HCT116 (cell line): ENCODE measurements around the gene SRSF7. TPM values are rescaled to one million over a fixed set of nuclear protein-coding genes. Genes with fewer than 3 reads are reported as not detected.
"Not testable (repeated sequence)": the region's sequence is repeated elsewhere in the genome, so short reads cannot be mapped to it uniquely, and the experiment has no call there.

Experiments used
- ATAC-seq: fragments of 200-7000 bp; cut with Tn5 transposase; 2 replicates; pipeline ENCODE4 v1.9.1; 2020; ENCODE audit warnings: mild to moderate bottlenecking, moderate library complexity
- BruUV-seq: library from RNA; stranded (reverse); fragments of 400-500 nt; replicated peaks from 2 replicates; lab custom pipeline; 2021; lab: Mats Ljungman, UMichigan
- CTCF ChIA-PET: fragments of 300-600 bp; sonication (Branson Sonifier 250); formaldehyde crosslinking; loops from one replicate; lab custom pipeline; 2021; ENCODE audit warnings: antibody characterized with exemption; lab: Charles Lee
- POLR2A ChIA-PET: fragments of 300-600, 350-600 bp; sonication (Branson Sonifier 250); formaldehyde crosslinking; loops from one replicate; lab custom pipeline; 2021; ENCODE audit warnings: antibody characterized with exemption; lab: Charles Lee
- RAD21 ChIA-PET, 2 experiments: fragments of 300-600 bp; sonication (Branson Sonifier 250); formaldehyde crosslinking; loops; one replicate each; lab custom pipeline; 2023; ENCODE audit warnings: low total read pairs in 2 of 2; ENCODE audit not compliant: uncharacterized antibody in 2 of 2, unreplicated experiment in 2 of 2, low non-redundant PET in 1 of 2; lab: Charles Lee
- DNase-seq: peaks from one replicate; pipeline ENCODE4 v3.0.0-alpha.2; 2010; ENCODE audit warnings: low read depth, low spot score
- H2AFZ ChIP-seq: fragments of 200-600 bp; shearing (Covaris generic), sonication (generic); 2 replicates; pipeline ENCODE4 v1.6.1; 2017; ENCODE audit warnings: low read depth, mixed run types, mixed read lengths, antibody characterized with exemption, low read length; ENCODE audit not compliant: poor library complexity, severe bottlenecking
- H3K27ac ChIP-seq: 2 replicates; pipeline ENCODE4 v1.5.1; 2012; ENCODE audit warnings: low read depth, low read length
- H3K27me3 ChIP-seq: fragments of 200-600 bp; sonication (generic); 2 replicates; pipeline ENCODE4 v1.6.1; 2016; ENCODE audit warnings: mixed run types, low read length, mixed read lengths; ENCODE audit not compliant: insufficient read depth
- H3K36me3 ChIP-seq, 2 experiments: fragments of 200-500 bp in 1 of 2; fragments of 200-600 bp in 1 of 2; sonication (Bioruptor generic) in 1 of 2; sonication (generic) in 1 of 2; 2 replicates each; pipeline versions ENCODE4 v1.5.1 to v1.6.1; 2014 to 2016; ENCODE audit warnings: low read length in 2 of 2, inconsistent platforms in 1 of 2, mixed read lengths in 1 of 2, mixed run types in 1 of 2; ENCODE audit not compliant: insufficient read depth in 2 of 2, control insufficient read depth in 1 of 2
- H3K4me1 ChIP-seq, 2 experiments: fragments of 200-600 bp in 1 of 2; sonication (generic) in 1 of 2; 2 replicates each; pipeline versions ENCODE4 v1.5.1 to v1.6.1; 2012 to 2017; ENCODE audit warnings: low read length in 2 of 2, inconsistent platforms in 1 of 2, mild to moderate bottlenecking in 1 of 2, mixed read lengths in 1 of 2, mixed run types in 1 of 2, moderate library complexity in 1 of 2; ENCODE audit not compliant: insufficient read depth in 2 of 2, control insufficient read depth in 1 of 2
- H3K4me2 ChIP-seq: fragments of 200-600 bp; sonication (generic); 2 replicates; pipeline ENCODE4 v1.6.1; 2017; ENCODE audit warnings: mixed run types, low read length, mixed read lengths
- H3K4me3 ChIP-seq, 2 experiments: fragments of 200-600 bp in 1 of 2; sonication (generic) in 1 of 2; replicated peaks in 1 of 2; 2 replicates each; pipeline ENCODE4 v1.5.1; 2011 to 2016; ENCODE audit warnings: low read length in 2 of 2, control low read depth in 1 of 2, low read depth in 1 of 2, mild to moderate bottlenecking in 1 of 2, mixed read lengths in 1 of 2, mixed run types in 1 of 2
- H3K79me2 ChIP-seq: fragments of 200-600 bp; sonication (generic); 2 replicates; pipeline ENCODE4 v1.6.1; 2017; ENCODE audit warnings: mild to moderate bottlenecking, mixed run types, low read length, moderate library complexity, mixed read lengths; ENCODE audit not compliant: insufficient read depth
- H3K9ac ChIP-seq: fragments of 200-600 bp; sonication (generic); 2 replicates; pipeline ENCODE4 v1.6.1; 2016; ENCODE audit warnings: low read length, mixed read lengths
- H3K9me2 ChIP-seq: fragments of 200-600 bp; sonication (generic), shearing (Covaris generic); 2 replicates; pipeline ENCODE4 v1.6.1; 2017; ENCODE audit warnings: mixed run types, mild to moderate bottlenecking, moderate library complexity; ENCODE audit not compliant: insufficient read depth
- H3K9me3 ChIP-seq, 2 experiments: fragments of 200-500 bp in 1 of 2; fragments of 200-600 bp in 1 of 2; sonication (Bioruptor generic) in 1 of 2; sonication (generic) in 1 of 2; 2 replicates each; pipeline ENCODE4 v1.6.1; 2014 to 2017; ENCODE audit warnings: low read length in 2 of 2, mixed read lengths in 2 of 2, inconsistent platforms in 1 of 2, low read depth in 1 of 2, mild to moderate bottlenecking in 1 of 2, mixed run types in 1 of 2, moderate library complexity in 1 of 2; ENCODE audit not compliant: control insufficient read depth in 1 of 2, insufficient read depth in 1 of 2
- H4K20me1 ChIP-seq: fragments of 200-600 bp; sonication (generic), shearing (Covaris generic); 2 replicates; pipeline ENCODE4 v1.6.1; 2017; ENCODE audit warnings: mixed run types, mild to moderate bottlenecking, moderate library complexity; ENCODE audit not compliant: insufficient read depth
- CBX3 ChIP-seq: IDR thresholded peaks from 2 replicates; pipeline ENCODE4 v1.6.1; 2012; ENCODE audit warnings: low read depth
- EGR1 ChIP-seq: IDR thresholded peaks from 2 replicates; pipeline ENCODE4 v1.6.1; 2012; ENCODE audit warnings: low read depth
- POLR2A ChIP-seq: IDR thresholded peaks from 2 replicates; pipeline ENCODE4 v1.7.0; 2011; ENCODE audit warnings: borderline replicate concordance; ENCODE audit not compliant: insufficient read depth, insufficient read length; ENCODE audit errors: extremely low read depth
- RAD21 ChIP-seq: IDR thresholded peaks from 2 replicates; pipeline ENCODE4 v1.6.1; 2012; ENCODE audit warnings: low read depth, mild to moderate bottlenecking
- REST ChIP-seq: IDR thresholded peaks from 2 replicates; pipeline ENCODE4 v1.6.1; 2012; ENCODE audit warnings: low read depth
- SIN3A ChIP-seq: IDR thresholded peaks from 2 replicates; pipeline ENCODE4 v1.6.1; 2012; ENCODE audit warnings: low read depth
- SRF ChIP-seq: IDR thresholded peaks from 2 replicates; pipeline ENCODE4 v1.6.1; 2012; ENCODE audit warnings: low read depth
- TCF7L2 ChIP-seq: IDR thresholded peaks from 2 replicates; pipeline ENCODE4 v1.7.0; 2011; ENCODE audit warnings: borderline replicate concordance, inconsistent platforms; ENCODE audit not compliant: insufficient read depth, insufficient read length; ENCODE audit errors: extremely low read depth
- ZFX ChIP-seq: fragments of 450-650 bp; IDR thresholded peaks from 2 replicates; pipeline ENCODE4 v1.6.1; 2017
- intact Hi-C: fragments of 100-400 bp; cut with micrococcal nuclease; formaldehyde crosslinking; loops from 2 replicates; pipeline ENCODE4 v1.10.0; 2022
- total RNA-seq: library from RNA; stranded (reverse); gene quantifications from one replicate; pipeline ENCODE4 v1.2.1, GENCODE V29; 2021; ENCODE audit not compliant: unreplicated experiment
- TF ChIP-seq, protein P1 (sequence below): IDR thresholded peaks from 2 replicates; pipeline ENCODE4 v1.6.1; 2011; ENCODE audit warnings: mild to moderate bottlenecking, low read length, moderate library complexity; ENCODE audit not compliant: insufficient replicate concordance; ENCODE audit errors: extremely low read depth

SRSF7 gene
- total RNA-seq, 1 experiment from 2014 or later = 215 TPM

DNA sequence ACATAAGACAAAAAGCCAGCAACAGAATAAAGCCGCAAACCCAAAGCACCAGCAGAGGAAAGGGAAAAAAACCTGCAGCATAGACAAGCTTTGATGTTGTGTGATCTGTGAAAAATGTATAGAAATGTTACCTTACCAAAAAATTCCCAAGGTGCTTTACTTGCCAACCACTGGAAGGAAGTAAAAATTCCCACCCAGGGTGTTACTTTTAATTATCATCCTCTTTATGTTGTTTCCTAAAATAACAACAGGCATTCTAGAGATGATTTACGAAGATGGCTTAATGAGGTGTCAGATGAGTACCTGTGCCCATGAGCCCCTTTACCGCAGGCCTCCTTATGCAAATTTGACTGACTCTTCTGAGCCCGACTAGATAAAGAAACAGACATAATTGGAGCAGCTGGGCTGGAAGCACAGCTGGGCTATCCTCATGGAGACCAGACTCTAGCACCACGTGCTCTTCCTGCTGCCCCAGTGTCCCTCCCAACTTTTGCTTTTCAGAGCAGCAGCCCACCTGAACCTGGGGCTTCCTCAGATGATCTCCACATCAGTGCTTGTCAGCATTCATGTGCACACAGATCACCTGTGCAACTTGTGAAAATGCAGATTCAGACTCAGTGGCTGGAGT is 41.5 kb downstream of the SRSF7 start (continued):
- TF ChIP-seq REST = no peak
- TF ChIP-seq, protein P1, sequence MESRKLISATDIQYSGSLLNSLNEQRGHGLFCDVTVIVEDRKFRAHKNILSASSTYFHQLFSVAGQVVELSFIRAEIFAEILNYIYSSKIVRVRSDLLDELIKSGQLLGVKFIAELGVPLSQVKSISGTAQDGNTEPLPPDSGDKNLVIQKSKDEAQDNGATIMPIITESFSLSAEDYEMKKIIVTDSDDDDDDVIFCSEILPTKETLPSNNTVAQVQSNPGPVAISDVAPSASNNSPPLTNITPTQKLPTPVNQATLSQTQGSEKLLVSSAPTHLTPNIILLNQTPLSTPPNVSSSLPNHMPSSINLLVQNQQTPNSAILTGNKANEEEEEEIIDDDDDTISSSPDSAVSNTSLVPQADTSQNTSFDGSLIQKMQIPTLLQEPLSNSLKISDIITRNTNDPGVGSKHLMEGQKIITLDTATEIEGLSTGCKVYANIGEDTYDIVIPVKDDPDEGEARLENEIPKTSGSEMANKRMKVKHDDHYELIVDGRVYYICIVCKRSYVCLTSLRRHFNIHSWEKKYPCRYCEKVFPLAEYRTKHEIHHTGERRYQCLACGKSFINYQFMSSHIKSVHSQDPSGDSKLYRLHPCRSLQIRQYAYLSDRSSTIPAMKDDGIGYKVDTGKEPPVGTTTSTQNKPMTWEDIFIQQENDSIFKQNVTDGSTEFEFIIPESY = no peak
- TF ChIP-seq CBX3 = no peak
- no peak for TF ChIP-seq SRF
- no peak for TF ChIP-seq POLR2A
- TF ChIP-seq SIN3A = no peak
- TF ChIP-seq EGR1 = no peak

DNA sequence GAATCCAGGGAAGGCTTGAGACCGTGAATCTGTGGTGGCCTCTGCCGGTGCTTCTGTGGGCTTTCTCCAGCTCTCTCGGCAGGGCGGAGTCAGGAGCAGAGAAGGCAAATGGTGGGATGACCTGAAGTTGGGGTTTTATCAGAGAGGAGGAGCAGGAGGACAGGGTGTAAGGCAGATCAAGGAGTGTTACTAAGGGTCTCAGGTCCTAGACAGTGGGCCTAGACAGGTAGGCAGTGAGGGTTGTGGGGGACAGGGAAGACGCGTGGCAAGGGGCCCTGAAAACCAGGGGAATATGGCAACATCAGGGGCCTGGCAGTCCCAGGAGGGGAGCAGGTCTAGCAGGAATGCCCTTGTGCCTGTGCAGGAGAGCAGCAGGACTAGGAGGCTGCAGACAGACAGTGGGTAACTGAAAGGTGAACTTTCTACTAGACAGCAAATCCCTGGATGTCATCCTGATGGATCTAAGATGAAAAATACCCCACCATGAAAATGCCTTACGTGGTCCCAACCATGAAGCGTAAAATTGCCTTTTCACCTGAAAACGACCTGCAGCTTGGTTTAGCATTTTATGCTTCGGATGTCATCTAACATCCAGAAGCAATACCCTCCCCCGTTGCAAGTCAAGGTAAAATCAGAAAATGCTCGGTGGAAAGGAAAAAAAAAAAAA is 42.1 kb downstream of the SRSF7 start:
- H3K9ac ChIP-seq = no peak overlapping the region
- no peak overlapping the region for H3K27ac ChIP-seq
- intact Hi-C loops = no loop called here
- ATAC-seq (no peak), DNase-seq (no peak)
- H3K27me3 ChIP-seq = no peaks in the 10 kb centered on the region
- no peak overlapping the region for H2AFZ ChIP-seq
- no peak for TF ChIP-seq ZFX
- TF ChIP-seq TCF7L2 = no peak
- no peak for TF ChIP-seq RAD21
- no TSS peak for BruUV-seq
- H3K79me2 ChIP-seq = no peaks in the 10 kb centered on the region
- H3K4me3 ChIP-seq = no peak overlapping the region
- H3K36me3 ChIP-seq = no peaks in the 10 kb centered on the region
- H4K20me1 ChIP-seq = no peaks in the 10 kb centered on the region
- H3K4me1 ChIP-seq = no peaks in the 10 kb centered on the region; a peak in 1 of 4 replicates
- POLR2A ChIA-PET = interaction anchor here (0.9 kb wide), 1 partner anchor 42 kb away, joined by 3 read pairs; the partner anchor contains the start of gene SRSF7
- no peak overlapping the region for H3K4me2 ChIP-seq
- H3K9me3 ChIP-seq = no peaks in the 10 kb centered on the region
- RAD21 ChIA-PET = no interaction called here
- CTCF ChIA-PET = no interaction called here
- H3K9me2 ChIP-seq = no peaks in the 10 kb centered on the region

GRCh38 chr2:38708491-38708890 is 42.7 kb downstream of the SRSF7 start:
- POLR2A ChIA-PET = interaction anchor here (0.9 kb wide), 1 partner anchor 43 kb away, joined by 3 read pairs; the partner anchor contains the start of gene SRSF7
- not testable (repeated sequence) for H3K4me1 ChIP-seq

More at GRCh38 chr2:38708491-38708890, 42.7 kb downstream of the SRSF7 start:
- H3K4me2 ChIP-seq, H3K27ac ChIP-seq, BruUV-seq, H4K20me1 ChIP-seq, RAD21 ChIA-PET, H3K27me3 ChIP-seq, H3K9me3 ChIP-seq, H3K9me2 ChIP-seq, ATAC-seq, H2AFZ ChIP-seq, DNase-seq, H3K36me3 ChIP-seq, H3K79me2 ChIP-seq, CTCF ChIA-PET, H3K9ac ChIP-seq, H3K4me3 ChIP-seq, intact Hi-C loops: not testable (repeated sequence)
